Measurements from ENCODE around the gene GZF1. TPM values are rescaled to one million over a fixed set of nuclear protein-coding genes. Genes with fewer than 3 reads are reported as not detected.
A peak's percentile ranks its signal among the peaks of the same experiment; 100 is the strongest.

The GZF1 gene
- total and polyA plus RNA-seq, 12 donors, result 8.6 to 42.7 (median 27.1) TPM

DNA sequence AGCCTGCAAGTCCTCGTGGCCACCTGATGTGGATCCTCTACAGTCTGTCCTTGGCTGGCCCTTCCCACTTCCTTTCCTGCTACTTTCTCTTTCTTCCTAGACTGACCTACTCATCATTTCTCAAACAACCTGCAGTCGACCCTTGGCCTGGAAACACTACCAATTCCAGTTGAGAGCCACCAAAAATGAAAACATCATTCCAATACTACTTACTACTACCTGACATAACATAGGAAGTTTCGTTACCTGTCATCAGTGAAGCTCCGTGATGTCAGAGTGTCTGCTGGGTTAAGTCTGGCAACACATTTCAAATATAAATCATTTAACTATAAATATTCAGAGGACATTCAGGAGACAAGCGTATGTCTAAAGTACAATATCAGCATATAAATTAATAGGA is 13.8 kb downstream of the GZF1 start:
- Histone ChIP-seq H3K27ac (no peak overlapping the region), H3K9me3 (no peaks in the 10 kb centered on the region), H3K36me3 (peaks cover 0 to 100% (median 34%) of the 10 kb centered on the region in 9 donors), H3K4me1 (peaks cover 0 to 18% (median 0%) of the 10 kb centered on the region in 9 donors), H3K27me3 (no peaks in the 10 kb centered on the region), H3K4me3 (no peak overlapping the region)
- TF ChIP-seq, protein P1, sequence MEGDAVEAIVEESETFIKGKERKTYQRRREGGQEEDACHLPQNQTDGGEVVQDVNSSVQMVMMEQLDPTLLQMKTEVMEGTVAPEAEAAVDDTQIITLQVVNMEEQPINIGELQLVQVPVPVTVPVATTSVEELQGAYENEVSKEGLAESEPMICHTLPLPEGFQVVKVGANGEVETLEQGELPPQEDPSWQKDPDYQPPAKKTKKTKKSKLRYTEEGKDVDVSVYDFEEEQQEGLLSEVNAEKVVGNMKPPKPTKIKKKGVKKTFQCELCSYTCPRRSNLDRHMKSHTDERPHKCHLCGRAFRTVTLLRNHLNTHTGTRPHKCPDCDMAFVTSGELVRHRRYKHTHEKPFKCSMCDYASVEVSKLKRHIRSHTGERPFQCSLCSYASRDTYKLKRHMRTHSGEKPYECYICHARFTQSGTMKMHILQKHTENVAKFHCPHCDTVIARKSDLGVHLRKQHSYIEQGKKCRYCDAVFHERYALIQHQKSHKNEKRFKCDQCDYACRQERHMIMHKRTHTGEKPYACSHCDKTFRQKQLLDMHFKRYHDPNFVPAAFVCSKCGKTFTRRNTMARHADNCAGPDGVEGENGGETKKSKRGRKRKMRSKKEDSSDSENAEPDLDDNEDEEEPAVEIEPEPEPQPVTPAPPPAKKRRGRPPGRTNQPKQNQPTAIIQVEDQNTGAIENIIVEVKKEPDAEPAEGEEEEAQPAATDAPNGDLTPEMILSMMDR (IDR thresholded peaks at IDR 0.05), result no peak
- intact Hi-C loops (cut with DNase I), result no loop called here
- DNase-seq (no peak), ATAC-seq (no peak)
- 91 to 92% methylated on average over 5 of the region's 5 CpGs for WGBS, 2 donors

DNA sequence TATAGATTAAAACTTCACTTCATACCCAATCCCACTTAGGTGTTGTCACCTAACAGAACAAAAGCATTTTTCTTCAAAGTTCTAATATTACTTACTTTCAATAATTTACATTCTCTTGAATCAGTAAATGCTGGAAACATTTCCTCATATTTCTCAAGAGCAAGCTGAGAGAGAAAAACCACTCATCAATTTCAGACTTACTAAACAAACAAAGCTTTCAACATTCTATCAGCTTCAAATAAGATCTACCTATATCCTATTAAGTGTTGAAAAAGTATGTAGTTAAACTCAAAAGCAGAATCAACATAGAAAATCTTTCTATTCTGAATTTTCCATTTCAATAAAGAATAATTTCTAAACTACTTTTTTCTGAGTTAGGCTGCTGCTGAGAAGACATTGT is 17.8 kb downstream of the GZF1 start:
- no peak overlapping the region for H3K27ac ChIP-seq
- H3K9me3 ChIP-seq, result no peaks in the 10 kb centered on the region
- intact Hi-C loops (cut with DNase I), result no loop called here
- TF ChIP-seq, protein P1 (IDR thresholded peaks at IDR 0.05), result no peak
- DNase-seq (no peak), ATAC-seq (no peak)
- H3K4me1 ChIP-seq, result peaks cover 0 to 8% (median 0%) of the 10 kb centered on the region in 9 donors
- H3K27me3 ChIP-seq, result no peaks in the 10 kb centered on the region
- peaks cover 0 to 84% (median 22%) of the 10 kb centered on the region in 9 donors for H3K36me3 ChIP-seq
- H3K4me3 ChIP-seq, result no peak overlapping the region

DNA sequence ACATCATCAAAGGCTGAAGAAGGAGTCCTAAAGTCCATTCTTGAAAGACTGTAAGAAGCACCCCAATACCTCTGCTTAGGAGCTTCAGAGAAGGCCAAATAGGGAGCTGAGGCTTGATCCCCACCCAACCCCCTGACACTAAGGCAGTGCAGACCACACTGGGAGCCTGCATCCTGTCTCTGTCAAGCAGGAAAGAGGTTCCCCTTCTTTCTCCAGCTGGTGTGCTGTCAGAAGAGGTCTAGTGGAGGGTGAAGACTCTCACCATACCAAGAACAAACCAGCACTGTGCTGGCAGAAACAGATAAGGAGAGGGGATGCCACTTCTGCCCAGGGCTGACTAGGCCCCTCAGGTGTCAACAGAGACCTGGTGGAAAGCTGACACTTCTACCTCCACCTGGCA is 19.9 kb downstream of the GZF1 start:
- no peak overlapping the region for H3K27ac ChIP-seq
- no peaks in the 10 kb centered on the region for H3K27me3 ChIP-seq
- peaks cover 0 to 24% (median 4%) of the 10 kb centered on the region in 9 donors for H3K4me1 ChIP-seq
- no peaks in the 10 kb centered on the region for H3K9me3 ChIP-seq
- peaks cover 0 to 67% (median 7%) of the 10 kb centered on the region in 9 donors for H3K36me3 ChIP-seq
- no peak for ATAC-seq
- DNase-seq, result no peak
- intact Hi-C loops (cut with DNase I), result no loop called here
- H3K4me3 ChIP-seq, result no peak overlapping the region
- TF ChIP-seq, protein P1 (IDR thresholded peaks at IDR 0.05), result no peak

DNA sequence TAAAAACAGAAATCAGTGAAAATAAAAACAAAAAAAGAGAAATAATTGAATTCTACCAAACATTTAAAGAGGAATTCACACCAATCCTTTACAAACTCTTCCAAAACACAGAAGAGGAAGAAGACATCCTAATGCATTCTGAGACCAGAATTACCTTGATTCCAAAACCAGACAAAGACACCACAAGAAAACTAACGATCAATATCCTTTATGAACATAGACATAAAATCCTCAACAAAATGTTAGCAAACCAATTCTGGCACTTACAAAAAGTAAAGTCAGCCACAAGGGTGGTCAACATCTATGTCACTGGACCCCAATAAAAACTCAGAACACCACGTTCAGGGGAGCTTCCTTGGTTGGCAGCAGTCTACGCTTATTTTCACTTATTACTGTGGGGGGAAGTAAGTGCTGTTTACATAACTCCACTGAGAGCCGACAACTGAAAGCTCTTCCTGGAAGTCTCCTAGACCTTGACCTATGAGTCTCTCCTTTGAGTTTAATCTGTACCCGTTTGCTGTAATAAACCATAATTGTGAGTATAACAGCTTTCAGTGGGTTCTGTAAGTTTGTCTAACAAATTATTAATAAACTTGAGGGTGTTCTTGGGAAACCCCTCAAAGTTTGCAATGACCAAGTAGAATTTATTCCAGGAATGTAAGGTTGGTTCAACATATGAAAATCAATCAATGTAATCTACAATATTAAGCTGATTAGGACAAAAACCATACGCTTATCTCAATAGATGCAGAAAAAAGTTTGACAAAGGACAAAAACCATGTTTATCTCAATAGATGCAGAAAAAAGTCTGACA is 24.5 kb downstream of the GZF1 start:
- H3K4me1 ChIP-seq, result peaks cover 0 to 22% (median 4%) of the 10 kb centered on the region in 9 donors
- H3K27ac ChIP-seq, result peak overlapping the region in 1 of 10 donors; percentile 16
- no peaks in the 10 kb centered on the region for H3K27me3 ChIP-seq
- ATAC-seq, result peak in 1 of 8 donors; percentile 44
- H3K36me3 ChIP-seq, result peaks cover 0 to 65% (median 8%) of the 10 kb centered on the region in 9 donors
- intact Hi-C loops (cut with DNase I), result no loop called here
- no peak for DNase-seq
- H3K9me3 ChIP-seq, result no peaks in the 10 kb centered on the region
- no peak overlapping the region for H3K4me3 ChIP-seq
- TF ChIP-seq, protein P1 (IDR thresholded peaks at IDR 0.05), result no peak
- WGBS, 2 donors, result 64 to 74% methylated on average over 6 of the region's 6 CpGs
